Activated CD8-positive, alpha-beta memory T cell treated with anti-CD3 and anti-CD28 coated beads, Interleukin-2, amount 10 ng/mL, durations not matched to agents 7 days and 5 days (primary cell): Measurements from ENCODE around the gene ACOD1. TPM values are rescaled to one million over a fixed set of nuclear protein-coding genes. Genes with fewer than 3 reads are reported as not detected.

Source experiments
- ATAC-seq: fragments of 150-1000 bp; cut with Tn5 transposase; one replicate; pipeline ENCODE4 v1.10.0; 2021; ENCODE audit warnings: moderate library complexity
- CTCF ChIA-PET: fragments of 350-600 bp; sonication (Branson Sonifier 250); formaldehyde crosslinking; loops from one replicate; lab custom pipeline; 2021; ENCODE audit warnings: antibody characterized with exemption; lab: Charles Lee
- DNase-seq: peaks from one replicate; pipeline ENCODE4 v3.0.0-alpha.2; 2020
- H3K27ac Mint-ChIP-seq: one replicate; pipeline ENCODE4 v1.8.0; 2021; ENCODE audit warnings: mild to moderate bottlenecking, mixed read lengths
- H3K27me3 Mint-ChIP-seq: one replicate; pipeline ENCODE4 v1.8.0; 2021; ENCODE audit warnings: mixed read lengths
- H3K36me3 Mint-ChIP-seq: one replicate; pipeline ENCODE4 v1.8.0; 2021; ENCODE audit warnings: mild to moderate bottlenecking, mixed read lengths
- H3K4me1 Mint-ChIP-seq: one replicate; pipeline ENCODE4 v1.8.0; 2021; ENCODE audit warnings: mixed read lengths
- H3K4me3 Mint-ChIP-seq: one replicate; pipeline ENCODE4 v1.8.0; 2021; ENCODE audit warnings: mild to moderate bottlenecking, moderate library complexity, mixed read lengths
- H3K9me3 Mint-ChIP-seq: one replicate; pipeline ENCODE4 v1.8.0; 2022; ENCODE audit warnings: low read depth, mixed read lengths
- total RNA-seq, 2 experiments: library from RNA; stranded (reverse); gene quantifications; one replicate each; pipeline ENCODE4 v1.2.3, GENCODE V29; 2021

Gene ACOD1
- total RNA-seq, 2 experiments from 2014 or later: not detected

- H3K27me3 Mint-ChIP-seq: peaks cover 7% of the 10 kb centered on the region
- CTCF ChIA-PET: interaction anchor here (1.4 kb wide), 1 partner anchor 48 kb away, joined by 3 read pairs; no protein-coding TSS in a partner anchor
- no peaks in the 10 kb centered on the region for H3K36me3 Mint-ChIP-seq
- H3K4me3 Mint-ChIP-seq: no peak overlapping the region
- ATAC-seq: no peak
- no peak for DNase-seq
- no peaks in the 10 kb centered on the region for H3K4me1 Mint-ChIP-seq
- no peak overlapping the region for H3K27ac Mint-ChIP-seq
- H3K9me3 Mint-ChIP-seq: no peaks in the 10 kb centered on the region
These were observed 16.2 kb upstream of the ACOD1 start for GRCh38 chr13:76932076-76932475.

- CTCF ChIA-PET: no interaction called here
- ATAC-seq (no peak), DNase-seq (no peak)
- H3K4me1 Mint-ChIP-seq: no peaks in the 10 kb centered on the region
- H3K36me3 Mint-ChIP-seq: no peaks in the 10 kb centered on the region
- no peak overlapping the region for H3K4me3 Mint-ChIP-seq
- no peaks in the 10 kb centered on the region for H3K9me3 Mint-ChIP-seq
- H3K27ac Mint-ChIP-seq: no peak overlapping the region
- peaks cover 7% of the 10 kb centered on the region for H3K27me3 Mint-ChIP-seq
These were observed 13.6 kb upstream of the ACOD1 start for GRCh38 chr13:76934671-76935070.

- no peak overlapping the region for H3K27ac Mint-ChIP-seq
- no peaks in the 10 kb centered on the region for H3K9me3 Mint-ChIP-seq
- H3K4me1 Mint-ChIP-seq: no peaks in the 10 kb centered on the region
- H3K36me3 Mint-ChIP-seq: no peaks in the 10 kb centered on the region
- CTCF ChIA-PET: no interaction called here
- H3K4me3 Mint-ChIP-seq: no peak overlapping the region
- DNase-seq (no peak), ATAC-seq (no peak)
- no peaks in the 10 kb centered on the region for H3K27me3 Mint-ChIP-seq
These were observed 11.5 kb upstream of the ACOD1 start for GRCh38 chr13:76936763-76937162.

DNA sequence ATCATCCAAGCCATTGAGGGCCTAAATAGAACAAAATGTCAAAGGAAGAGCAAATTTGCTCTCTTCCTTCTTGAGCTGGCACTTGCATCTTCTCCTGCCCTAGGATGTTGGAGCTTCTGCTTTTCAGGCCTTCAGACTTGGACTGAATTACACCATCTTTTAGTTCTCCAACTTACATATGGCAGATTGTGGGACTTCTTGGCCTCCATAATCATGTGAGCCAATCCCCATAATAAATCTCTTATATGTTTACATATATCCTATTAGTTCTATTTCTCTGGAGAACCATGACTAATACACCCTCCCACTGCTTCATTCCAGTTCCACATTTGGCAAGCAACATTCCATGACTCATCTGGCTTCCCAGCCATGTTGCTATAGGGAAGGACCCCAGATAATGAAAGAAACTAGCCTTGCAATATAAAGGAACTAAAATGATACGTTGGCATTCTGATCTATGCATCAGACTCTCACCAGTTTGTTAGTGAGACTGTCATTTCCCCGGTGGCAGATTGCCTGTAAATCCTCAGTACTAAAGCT is 11.0 kb upstream of the ACOD1 start:
- CTCF ChIA-PET: no interaction called here
- no peaks in the 10 kb centered on the region for H3K9me3 Mint-ChIP-seq
- ATAC-seq (no peak), DNase-seq (no peak)
- H3K27ac Mint-ChIP-seq: no peak overlapping the region
- H3K36me3 Mint-ChIP-seq: no peaks in the 10 kb centered on the region
- H3K27me3 Mint-ChIP-seq: no peaks in the 10 kb centered on the region
- no peak overlapping the region for H3K4me3 Mint-ChIP-seq
- no peaks in the 10 kb centered on the region for H3K4me1 Mint-ChIP-seq

GRCh38 chr13:76939215-76939614 is 9.1 kb upstream of the ACOD1 start:
- no peaks in the 10 kb centered on the region for H3K9me3 Mint-ChIP-seq
- no peak for ATAC-seq
- CTCF ChIA-PET: no interaction called here

DNA sequence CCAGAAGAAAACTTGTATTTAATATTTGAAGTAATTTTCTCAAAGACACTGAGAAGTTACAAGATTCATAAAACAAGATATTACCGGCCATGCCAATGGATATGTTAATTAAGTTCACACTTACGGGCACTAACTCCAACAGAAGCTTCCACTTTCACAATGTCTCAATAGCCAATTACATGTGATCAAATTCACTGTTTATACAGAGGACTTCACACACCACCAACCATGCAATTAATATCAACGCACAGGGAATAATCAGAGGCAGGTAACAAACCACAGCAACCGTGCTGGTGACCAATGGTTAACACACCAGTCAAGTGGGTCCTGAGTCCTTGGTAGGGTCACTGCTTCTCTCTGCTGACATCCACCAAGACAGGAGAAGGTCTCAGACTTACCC is 5.9 kb upstream of the ACOD1 start:
- Mint-ChIP-seq H3K9me3 (no peaks in the 10 kb centered on the region), H3K27me3 (peaks cover 2% of the 10 kb centered on the region), H3K4me1 (no peaks in the 10 kb centered on the region), H3K4me3 (no peak overlapping the region), H3K27ac (no peak overlapping the region), H3K36me3 (no peaks in the 10 kb centered on the region)
- no peak for DNase-seq
- CTCF ChIA-PET: no interaction called here
- no peak for ATAC-seq

More at GRCh38 chr13:76939215-76939614, 9.1 kb upstream of the ACOD1 start:
- no peak for DNase-seq
- Mint-ChIP-seq H3K36me3 (no peaks in the 10 kb centered on the region), H3K27ac (no peak overlapping the region), H3K4me1 (no peaks in the 10 kb centered on the region), H3K27me3 (peaks cover 2% of the 10 kb centered on the region), H3K4me3 (no peak overlapping the region)

- DNase-seq: no peak
- no peaks in the 10 kb centered on the region for H3K9me3 Mint-ChIP-seq
- peaks cover 2% of the 10 kb centered on the region for H3K27me3 Mint-ChIP-seq
- H3K4me1 Mint-ChIP-seq: no peaks in the 10 kb centered on the region
- CTCF ChIA-PET: no interaction called here
- no peaks in the 10 kb centered on the region for H3K36me3 Mint-ChIP-seq
- H3K4me3 Mint-ChIP-seq: no peak overlapping the region
- ATAC-seq: no peak
- no peak overlapping the region for H3K27ac Mint-ChIP-seq
These were observed 4.7 kb upstream of the ACOD1 start for GRCh38 chr13:76943646-76944045.

- Mint-ChIP-seq H3K4me1 (no peaks in the 10 kb centered on the region), H3K4me3 (no peak overlapping the region), H3K27ac (no peak overlapping the region), H3K9me3 (no peaks in the 10 kb centered on the region), H3K36me3 (no peaks in the 10 kb centered on the region), H3K27me3 (peaks cover 2% of the 10 kb centered on the region)
- no peak for DNase-seq
- ATAC-seq: no peak
- CTCF ChIA-PET: no interaction called here
These were observed 3.9 kb upstream of the ACOD1 start for GRCh38 chr13:76944456-76944855.

- H3K9me3 Mint-ChIP-seq: no peaks in the 10 kb centered on the region
- H3K27ac Mint-ChIP-seq: no peak overlapping the region
- peaks cover 16% of the 10 kb centered on the region for H3K27me3 Mint-ChIP-seq
- ATAC-seq (no peak), DNase-seq (no peak)
- CTCF ChIA-PET: no interaction called here
- H3K4me1 Mint-ChIP-seq: no peaks in the 10 kb centered on the region
- H3K4me3 Mint-ChIP-seq: no peak overlapping the region
- no peaks in the 10 kb centered on the region for H3K36me3 Mint-ChIP-seq
These were observed 1.8 kb downstream of the ACOD1 start for GRCh38 chr13:76950101-76950500.

DNA sequence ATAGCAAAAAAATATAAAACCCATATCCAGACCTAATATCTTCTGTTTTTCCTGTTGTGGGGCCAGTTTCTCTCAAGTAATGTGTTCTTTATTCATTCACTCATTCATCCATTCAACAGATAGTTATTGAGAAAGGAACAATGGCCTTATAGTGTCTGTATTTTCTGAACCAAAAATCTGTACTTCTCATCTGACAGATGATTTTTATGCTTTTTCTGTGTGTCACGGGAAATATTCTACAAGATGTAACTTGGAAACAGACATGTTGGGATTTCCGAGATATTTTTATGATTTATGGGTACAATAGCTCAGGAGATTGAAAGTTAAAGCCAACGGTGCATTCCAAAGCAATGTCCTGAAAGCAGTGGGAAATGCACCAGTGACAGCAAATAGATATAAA is 5.7 kb downstream of the ACOD1 start:
- ATAC-seq: no peak
- no peak for DNase-seq
- H3K4me1 Mint-ChIP-seq: no peaks in the 10 kb centered on the region
- no peaks in the 10 kb centered on the region for H3K36me3 Mint-ChIP-seq
- peaks cover 19% of the 10 kb centered on the region for H3K27me3 Mint-ChIP-seq
- peaks cover 2% of the 10 kb centered on the region for H3K9me3 Mint-ChIP-seq
- CTCF ChIA-PET: interaction anchor here (0.6 kb wide), 1 partner anchor 26 kb away, joined by 3 read pairs; no protein-coding TSS in a partner anchor
- no peak overlapping the region for H3K4me3 Mint-ChIP-seq
- no peak overlapping the region for H3K27ac Mint-ChIP-seq

DNA sequence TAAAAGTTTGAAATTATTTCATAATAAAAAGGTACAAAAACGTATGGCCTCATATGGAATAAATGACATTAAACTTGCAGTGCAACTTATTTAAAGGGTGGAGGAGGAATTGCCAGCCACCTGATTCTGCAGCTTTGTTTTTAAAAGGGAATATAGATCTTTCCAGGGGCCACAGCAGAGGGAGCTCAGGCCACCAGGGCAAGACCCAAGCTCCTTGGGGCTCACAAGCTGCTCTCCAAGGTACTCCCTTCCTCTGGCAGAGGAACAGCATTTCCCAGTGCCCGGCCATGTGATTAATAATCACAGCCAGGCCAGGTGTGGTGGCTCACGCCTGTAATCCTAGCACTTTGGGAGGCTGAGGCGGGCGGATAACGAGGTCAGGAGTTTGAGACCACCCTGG is 6.2 kb downstream of the ACOD1 start:
- DNase-seq (no peak), ATAC-seq (no peak)
- Mint-ChIP-seq H3K36me3 (no peaks in the 10 kb centered on the region), H3K27ac (no peak overlapping the region), H3K4me1 (no peaks in the 10 kb centered on the region), H3K4me3 (no peak overlapping the region), H3K9me3 (peaks cover 2% of the 10 kb centered on the region), H3K27me3 (peaks cover 19% of the 10 kb centered on the region)
- CTCF ChIA-PET: interaction anchor here (0.6 kb wide), 1 partner anchor 25 kb away, joined by 3 read pairs; no protein-coding TSS in a partner anchor

- H3K4me1 Mint-ChIP-seq: no peaks in the 10 kb centered on the region
- DNase-seq: no peak
- CTCF ChIA-PET: interaction anchor here (2.5 kb wide), 1 partner anchor 25 kb away, joined by 6 read pairs; no protein-coding TSS in a partner anchor
- peaks cover 4% of the 10 kb centered on the region for H3K9me3 Mint-ChIP-seq
- no peaks in the 10 kb centered on the region for H3K36me3 Mint-ChIP-seq
- no peak overlapping the region for H3K27ac Mint-ChIP-seq
- H3K27me3 Mint-ChIP-seq: peaks cover 15% of the 10 kb centered on the region
- no peak overlapping the region for H3K4me3 Mint-ChIP-seq
- ATAC-seq: no peak
These were observed 6.9 kb downstream of the ACOD1 start for GRCh38 chr13:76955193-76955592.

DNA sequence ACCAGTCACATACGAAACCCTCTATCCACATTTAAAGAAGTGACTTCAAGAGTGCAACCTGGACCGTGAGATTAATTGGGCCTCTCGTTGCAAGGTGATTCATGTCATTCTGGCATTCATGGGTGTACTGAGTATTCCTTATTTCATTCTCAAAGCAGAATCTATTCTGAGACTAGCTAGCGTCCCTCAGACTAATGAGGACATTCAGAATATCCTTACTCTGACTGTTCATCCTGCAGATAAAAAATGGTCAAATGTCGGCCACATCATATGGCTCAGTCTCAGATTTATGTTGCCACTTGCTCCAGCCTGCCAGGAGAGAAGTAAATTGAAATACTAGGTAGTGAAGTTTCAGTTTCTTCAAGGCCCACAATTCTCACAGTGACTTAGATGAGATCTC is 7.3 kb downstream of the ACOD1 start:
- no peak for DNase-seq
- Mint-ChIP-seq H3K4me1 (no peaks in the 10 kb centered on the region), H3K9me3 (peaks cover 8% of the 10 kb centered on the region), H3K27ac (no peak overlapping the region), H3K36me3 (no peaks in the 10 kb centered on the region), H3K27me3 (peaks cover 13% of the 10 kb centered on the region), H3K4me3 (no peak overlapping the region)
- CTCF ChIA-PET: interaction anchor here (2.5 kb wide), 1 partner anchor 25 kb away, joined by 6 read pairs; no protein-coding TSS in a partner anchor
- ATAC-seq: no peak

GRCh38 chr13:76958841-76959432 is 10.6 kb downstream of the ACOD1 start:
- Mint-ChIP-seq H3K27ac (no peak overlapping the region), H3K27me3 (peaks cover 4% of the 10 kb centered on the region), H3K9me3 (peaks cover 14% of the 10 kb centered on the region), H3K4me3 (no peak overlapping the region), H3K36me3 (no peaks in the 10 kb centered on the region), H3K4me1 (no peaks in the 10 kb centered on the region)
- DNase-seq: no peak
- no peak for ATAC-seq
- CTCF ChIA-PET: no interaction called here
